ENCODE data around the gene BBLN. TPM values are rescaled to one million over a fixed set of nuclear protein-coding genes. Genes with fewer than 3 reads are reported as not detected.

The BBLN gene
- total RNA-seq, 1 experiment from 2014 or later: 57.0 TPM

- no peak overlapping the region for H3K4me3 ChIP-seq
- no peaks in the 10 kb centered on the region for H3K9me3 ChIP-seq
- no peaks in the 10 kb centered on the region for H3K27me3 ChIP-seq
- H3K36me3 ChIP-seq: no peaks in the 10 kb centered on the region
- DNase-seq: no peak
These were observed 23.0 kb upstream of the BBLN start for GRCh38 chr9:128136816-128137793.

- Histone ChIP-seq H3K4me3 (no peak overlapping the region), H3K9me3 (no peaks in the 10 kb centered on the region), H3K27me3 (no peaks in the 10 kb centered on the region), H3K36me3 (no peaks in the 10 kb centered on the region)
- no peak for DNase-seq
These were observed 22.1 kb upstream of the BBLN start for GRCh38 chr9:128138001-128138400.

GRCh38 chr9:128139621-128140020 lies 20.4 kb upstream of the BBLN start:
- no peaks in the 10 kb centered on the region for H3K36me3 ChIP-seq
- no peaks in the 10 kb centered on the region for H3K9me3 ChIP-seq
- no peaks in the 10 kb centered on the region for H3K27me3 ChIP-seq
- H3K4me3 ChIP-seq: no peak overlapping the region
- DNase-seq: no peak

- no peaks in the 10 kb centered on the region for H3K9me3 ChIP-seq
- no peak for DNase-seq
- no peaks in the 10 kb centered on the region for H3K36me3 ChIP-seq
- H3K4me3 ChIP-seq: no peak overlapping the region
- no peaks in the 10 kb centered on the region for H3K27me3 ChIP-seq
These were observed 18.5 kb upstream of the BBLN start for GRCh38 chr9:128141604-128142003.

GRCh38 chr9:128142061-128142460 lies 18.0 kb upstream of the BBLN start:
- no peak for DNase-seq
- Histone ChIP-seq H3K9me3 (no peaks in the 10 kb centered on the region), H3K36me3 (no peaks in the 10 kb centered on the region), H3K27me3 (no peaks in the 10 kb centered on the region), H3K4me3 (no peak overlapping the region)

- H3K9me3 ChIP-seq: no peaks in the 10 kb centered on the region
- no peak for DNase-seq
- H3K27me3 ChIP-seq: no peaks in the 10 kb centered on the region
- H3K4me3 ChIP-seq: no peak overlapping the region
- no peaks in the 10 kb centered on the region for H3K36me3 ChIP-seq
These were observed 17.5 kb upstream of the BBLN start for GRCh38 chr9:128142596-128142995.

GRCh38 chr9:128143525-128144238 lies 16.4 kb upstream of the BBLN start:
- no peaks in the 10 kb centered on the region for H3K27me3 ChIP-seq
- no peak for DNase-seq
- no peaks in the 10 kb centered on the region for H3K9me3 ChIP-seq
- no peaks in the 10 kb centered on the region for H3K36me3 ChIP-seq
- no peak overlapping the region for H3K4me3 ChIP-seq

- no peak overlapping the region for H3K4me3 ChIP-seq
- H3K27me3 ChIP-seq: no peaks in the 10 kb centered on the region
- H3K36me3 ChIP-seq: no peaks in the 10 kb centered on the region
- no peak for DNase-seq
- no peaks in the 10 kb centered on the region for H3K9me3 ChIP-seq
These were observed 15.6 kb upstream of the BBLN start for GRCh38 chr9:128144239-128145181.

GRCh38 chr9:128145536-128145935 lies 14.5 kb upstream of the BBLN start:
- Histone ChIP-seq H3K27me3 (no peaks in the 10 kb centered on the region), H3K36me3 (no peaks in the 10 kb centered on the region), H3K4me3 (no peak overlapping the region), H3K9me3 (no peaks in the 10 kb centered on the region)
- no peak for DNase-seq

- DNase-seq: no peak
- no peaks in the 10 kb centered on the region for H3K36me3 ChIP-seq
- no peaks in the 10 kb centered on the region for H3K9me3 ChIP-seq
- H3K27me3 ChIP-seq: no peaks in the 10 kb centered on the region
- no peak overlapping the region for H3K4me3 ChIP-seq
These were observed 14.1 kb upstream of the BBLN start for GRCh38 chr9:128145951-128146351.

- Histone ChIP-seq H3K9me3 (no peaks in the 10 kb centered on the region), H3K36me3 (no peaks in the 10 kb centered on the region), H3K27me3 (no peaks in the 10 kb centered on the region), H3K4me3 (no peak overlapping the region)
- DNase-seq: no peak
These were observed 13.4 kb upstream of the BBLN start for GRCh38 chr9:128146591-128147120.

- Histone ChIP-seq H3K27me3 (no peaks in the 10 kb centered on the region), H3K4me3 (no peak overlapping the region), H3K36me3 (no peaks in the 10 kb centered on the region), H3K9me3 (no peaks in the 10 kb centered on the region)
- DNase-seq: no peak
These were observed 11.5 kb upstream of the BBLN start for GRCh38 chr9:128148509-128149000.

GRCh38 chr9:128149001-128149701 lies 10.9 kb upstream of the BBLN start, which contains the start of gene LCN2:
LCN2 (plus strand) TSS chr9:128149453; CDS start chr9:128149526, 73 bp downstream.
- no peak for DNase-seq
- Histone ChIP-seq H3K4me3 (no peak within 1 kb of the TSS), H3K9me3 (no peaks in the 10 kb centered on the region), H3K27me3 (no peaks in the 10 kb centered on the region), H3K36me3 (no peaks in the 10 kb centered on the region)

GRCh38 chr9:128149951-128150593 lies 10.0 kb upstream of the BBLN start:
- DNase-seq: no peak
- Histone ChIP-seq H3K27me3 (no peaks in the 10 kb centered on the region), H3K36me3 (no peaks in the 10 kb centered on the region), H3K9me3 (no peaks in the 10 kb centered on the region), H3K4me3 (no peak overlapping the region)

- no peaks in the 10 kb centered on the region for H3K9me3 ChIP-seq
- H3K27me3 ChIP-seq: no peaks in the 10 kb centered on the region
- no peak overlapping the region for H3K4me3 ChIP-seq
- no peak for DNase-seq
- H3K36me3 ChIP-seq: no peaks in the 10 kb centered on the region
These were observed 9.3 kb upstream of the BBLN start for GRCh38 chr9:128150594-128151308.

Measured in MG63 (cell line).